Measurements from ENCODE around the gene ISM1. TPM values are rescaled to one million over a fixed set of nuclear protein-coding genes. Genes with fewer than 3 reads are reported as not detected.
A peak's percentile ranks its signal among the peaks of the same experiment; 100 is the strongest.

Gene ISM1
- total RNA-seq, 4 donors from 2014 or later = 0.55 to 0.64 TPM; not detected in 2

DNA sequence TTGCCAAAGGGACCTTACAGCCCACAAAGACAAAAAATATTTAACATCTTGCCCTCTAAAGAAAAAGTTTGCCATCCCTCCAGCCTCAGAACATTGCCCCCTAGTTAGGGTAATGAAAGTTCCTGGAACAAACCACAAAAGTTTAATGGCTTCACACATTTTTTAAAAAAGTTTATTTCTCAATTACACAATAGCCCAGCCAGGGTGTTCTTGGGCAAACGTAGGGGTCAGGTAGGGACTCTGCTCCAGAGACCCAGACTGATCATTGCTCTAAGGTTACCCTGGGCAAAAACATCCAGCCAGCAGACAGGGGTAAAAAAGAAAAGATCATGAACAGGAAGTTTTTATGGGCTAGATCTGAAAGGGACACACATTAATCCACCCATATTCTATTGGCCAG lies 4.5 kb upstream of the ISM1 start:
- 22 to 50% methylated on average over 1 of the region's 1 CpG for WGBS, 2 donors (ENCODE audit: low coverage in 1 of 2)

DNA sequence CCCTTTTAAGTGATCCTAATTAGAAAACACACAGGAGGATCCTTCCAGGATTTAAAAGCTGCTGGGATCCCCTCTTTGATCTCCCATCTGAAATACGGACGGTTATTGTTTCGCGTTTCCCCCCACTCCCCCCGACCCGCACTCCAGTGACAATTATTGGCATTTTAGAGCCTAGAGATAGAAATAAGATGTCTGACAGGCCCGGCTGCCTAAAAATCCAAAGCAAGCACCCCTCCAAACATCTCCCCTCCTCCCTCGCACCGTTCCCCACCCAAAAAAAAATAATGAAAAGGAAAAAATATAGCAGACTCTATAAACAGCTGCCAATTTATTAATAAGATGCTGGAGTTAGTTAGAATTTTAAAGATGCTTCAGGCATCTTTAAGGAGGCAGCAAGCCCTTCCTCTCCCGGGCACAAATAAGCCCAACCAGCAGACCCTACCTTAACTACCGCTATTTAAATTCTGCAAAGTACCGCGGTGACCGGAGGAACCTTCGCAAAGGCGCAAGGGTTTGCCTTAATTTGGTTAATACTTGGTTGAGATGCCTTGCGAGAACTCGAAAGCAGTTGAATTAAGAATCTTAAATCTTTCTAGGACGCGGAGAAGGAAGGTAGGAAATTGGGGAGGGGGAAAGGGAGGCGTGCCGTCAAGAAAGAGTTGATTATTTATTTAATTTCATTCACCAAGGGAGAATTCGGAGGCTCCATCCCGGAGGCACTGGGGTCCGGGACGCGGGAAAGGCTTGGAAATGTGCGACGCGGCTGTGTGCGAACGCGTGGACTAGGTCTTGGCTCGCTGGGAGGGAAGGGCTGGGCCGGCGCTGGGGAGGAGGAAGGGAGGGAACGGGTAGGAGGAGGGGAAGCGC lies 1.5 kb upstream of the ISM1 start:
- Histone ChIP-seq H3K27ac (no peak overlapping the region), H3K4me1 (peaks cover 7 to 22% (median 20%) of the 10 kb centered on the region in 4 donors), H3K27me3 (peaks cover 95% of the 10 kb centered on the region), H3K4me3 (peak overlapping the region in 2 of 4 donors; percentile 43 to 53), H3K36me3 (no peaks in the 10 kb centered on the region), H3K9me3 (no peaks in the 10 kb centered on the region)
- WGBS, 2 donors (ENCODE audit: low coverage in 1 of 2) = 17 to 19% methylated on average over 28 to 38 of the region's 38 CpGs
- in situ Hi-C loops (cut with MboI; ENCODE audit: low pct_ligation_motif_present in 1 of 4, low pct_unique_long_range_greater_than_20kb in 1 of 4, low sequenced_read_pairs in 3 of 4) = no loop called here
- TF ChIP-seq EP300 (IDR thresholded peaks at IDR 0.05; ENCODE audit: low read depth) (no peak), POLR2A (IDR thresholded peaks at IDR 0.05) (no peak), POLR2AphosphoS5 (IDR thresholded peaks at IDR 0.05) (no peak)
- TF ChIP-seq, protein P1, sequence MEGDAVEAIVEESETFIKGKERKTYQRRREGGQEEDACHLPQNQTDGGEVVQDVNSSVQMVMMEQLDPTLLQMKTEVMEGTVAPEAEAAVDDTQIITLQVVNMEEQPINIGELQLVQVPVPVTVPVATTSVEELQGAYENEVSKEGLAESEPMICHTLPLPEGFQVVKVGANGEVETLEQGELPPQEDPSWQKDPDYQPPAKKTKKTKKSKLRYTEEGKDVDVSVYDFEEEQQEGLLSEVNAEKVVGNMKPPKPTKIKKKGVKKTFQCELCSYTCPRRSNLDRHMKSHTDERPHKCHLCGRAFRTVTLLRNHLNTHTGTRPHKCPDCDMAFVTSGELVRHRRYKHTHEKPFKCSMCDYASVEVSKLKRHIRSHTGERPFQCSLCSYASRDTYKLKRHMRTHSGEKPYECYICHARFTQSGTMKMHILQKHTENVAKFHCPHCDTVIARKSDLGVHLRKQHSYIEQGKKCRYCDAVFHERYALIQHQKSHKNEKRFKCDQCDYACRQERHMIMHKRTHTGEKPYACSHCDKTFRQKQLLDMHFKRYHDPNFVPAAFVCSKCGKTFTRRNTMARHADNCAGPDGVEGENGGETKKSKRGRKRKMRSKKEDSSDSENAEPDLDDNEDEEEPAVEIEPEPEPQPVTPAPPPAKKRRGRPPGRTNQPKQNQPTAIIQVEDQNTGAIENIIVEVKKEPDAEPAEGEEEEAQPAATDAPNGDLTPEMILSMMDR (IDR thresholded peaks at IDR 0.05) = no peak
- DNase-seq = no peak
- intact Hi-C loops (cut with DNase I; ENCODE audit: low total_unique reads) = no loop called here

More for the DNA sequence above, 4.5 kb upstream of the ISM1 start:
- peaks cover 7 to 15% (median 14%) of the 10 kb centered on the region in 4 donors for H3K4me1 ChIP-seq
- no peaks in the 10 kb centered on the region for H3K9me3 ChIP-seq
- TF ChIP-seq POLR2A (IDR thresholded peaks at IDR 0.05) = no peak
- no peak for TF ChIP-seq EP300 (IDR thresholded peaks at IDR 0.05; ENCODE audit: low read depth)
- TF ChIP-seq, protein P1 (IDR thresholded peaks at IDR 0.05) = no peak
- no peak for TF ChIP-seq POLR2AphosphoS5 (IDR thresholded peaks at IDR 0.05)
- no peak for DNase-seq
- no peak overlapping the region for H3K27ac ChIP-seq
- no peak overlapping the region for H3K4me3 ChIP-seq
- in situ Hi-C loops (cut with MboI; ENCODE audit: low pct_ligation_motif_present in 1 of 4, low pct_unique_long_range_greater_than_20kb in 1 of 4, low sequenced_read_pairs in 3 of 4) (no loop called here), intact Hi-C loops (cut with DNase I; ENCODE audit: low total_unique reads) (no loop called here)
- H3K27me3 ChIP-seq = peaks cover 74% of the 10 kb centered on the region
- H3K36me3 ChIP-seq = no peaks in the 10 kb centered on the region

DNA sequence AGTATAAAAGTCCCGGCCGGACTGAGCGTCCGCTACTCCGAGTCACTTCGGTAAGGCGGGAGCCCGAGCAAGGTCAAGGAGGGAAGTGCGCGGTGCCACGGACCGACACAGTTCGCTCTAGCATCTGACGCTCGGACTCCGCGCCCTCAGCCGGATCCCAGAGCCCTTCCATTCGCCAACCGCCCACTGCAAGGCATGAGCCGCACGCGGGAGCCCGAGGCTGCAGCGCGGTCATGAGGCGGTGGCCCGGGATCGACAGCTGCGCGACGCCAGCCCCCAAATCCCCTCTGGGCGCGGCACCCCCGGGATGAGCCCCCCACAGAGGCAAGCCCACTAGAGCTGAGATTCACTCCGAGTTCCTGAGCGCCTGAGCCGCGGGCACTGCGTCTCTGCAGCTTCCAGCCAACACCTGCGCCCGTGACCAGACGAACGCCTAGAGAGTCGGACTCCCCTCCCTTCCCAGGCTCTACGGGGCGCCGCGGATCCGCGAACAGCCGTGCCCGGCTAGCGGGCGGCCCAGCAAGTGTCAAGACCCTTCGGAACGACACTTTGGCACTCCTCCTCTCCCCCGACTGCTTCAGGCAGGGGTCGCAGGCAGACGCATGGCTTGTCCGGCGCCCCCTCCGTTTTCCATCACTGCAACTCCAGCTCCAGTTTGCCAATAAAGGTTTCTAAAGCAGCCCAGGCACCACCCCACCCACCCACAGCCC lies 725 bp upstream of the ISM1 start:
- peak; percentile 34 for DNase-seq
- Histone ChIP-seq H3K27ac (no peak overlapping the region), H3K27me3 (peaks cover 94% of the 10 kb centered on the region)

DNA sequence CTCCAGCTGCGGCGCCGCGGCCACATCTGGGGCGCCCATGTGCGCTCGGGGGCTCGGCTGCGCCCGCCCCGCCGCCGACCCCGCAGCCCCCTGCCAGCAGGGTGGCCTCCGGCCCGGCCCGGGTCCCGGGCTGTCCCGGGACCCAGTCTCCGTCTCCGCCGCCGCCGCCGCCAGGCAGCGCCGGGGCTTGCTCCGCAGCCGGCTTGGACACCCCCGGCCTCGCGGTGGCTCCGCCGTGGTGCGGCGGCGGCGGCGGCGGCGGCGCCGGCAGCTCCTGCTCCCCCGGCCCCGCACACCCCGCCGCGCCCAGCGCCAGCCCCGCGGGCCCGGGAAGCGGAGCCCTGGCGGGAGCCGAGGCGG lies 219 bp downstream of the ISM1 start:
- Histone ChIP-seq H3K27ac (no peak overlapping the region), H3K27me3 (peaks cover 92% of the 10 kb centered on the region), H3K4me1 (peaks cover 7 to 22% (median 20%) of the 10 kb centered on the region in 4 donors), H3K36me3 (no peaks in the 10 kb centered on the region), H3K9me3 (no peaks in the 10 kb centered on the region), H3K4me3 (peak overlapping the region in 3 of 4 donors; percentile 31 to 53 (median 43))
- in situ Hi-C loops (cut with MboI; ENCODE audit: low pct_ligation_motif_present in 1 of 4, low pct_unique_long_range_greater_than_20kb in 1 of 4, low sequenced_read_pairs in 3 of 4) = no loop called here
- DNase-seq = no peak
- no peak for TF ChIP-seq EP300 (IDR thresholded peaks at IDR 0.05; ENCODE audit: low read depth)
- intact Hi-C loops (cut with DNase I; ENCODE audit: low total_unique reads) = no loop called here
- 4% methylated on average over 47 of the region's 56 CpGs; no CpG with 5 or more reads in 1 of the 2 donors for WGBS, 2 donors (ENCODE audit: low coverage in 1 of 2)

More for the DNA sequence above, 725 bp upstream of the ISM1 start:
- intact Hi-C loops (cut with DNase I; ENCODE audit: low total_unique reads) = no loop called here
- Histone ChIP-seq H3K36me3 (no peaks in the 10 kb centered on the region), H3K4me3 (peak overlapping the region; percentile 31 to 53 (median 39)), H3K4me1 (peaks cover 7 to 22% (median 20%) of the 10 kb centered on the region in 4 donors), H3K9me3 (no peaks in the 10 kb centered on the region)
- in situ Hi-C loops (cut with MboI; ENCODE audit: low pct_ligation_motif_present in 1 of 4, low pct_unique_long_range_greater_than_20kb in 1 of 4, low sequenced_read_pairs in 3 of 4) = no loop called here
- WGBS, 2 donors (ENCODE audit: low coverage in 1 of 2) = 7% methylated on average over 62 of the region's 63 CpGs; no CpG with 5 or more reads in 1 of the 2 donors
- TF ChIP-seq, protein P1 (IDR thresholded peaks at IDR 0.05) = no peak
- peak in 1 of 3 donors; percentile 23 for TF ChIP-seq POLR2AphosphoS5 (IDR thresholded peaks at IDR 0.05)

Data from transverse colon (tissue), 4 donors.